Measurements from ENCODE around the gene XRCC5. TPM values are rescaled to one million over a fixed set of nuclear protein-coding genes. Genes with fewer than 3 reads are reported as not detected.
"Not testable (repeated sequence)": the region's sequence is repeated elsewhere in the genome, so short reads cannot be mapped to it uniquely, and the experiment has no call there.

XRCC5 gene
- total RNA-seq, 4 donors from 2014 or later = 112 to 153 (median 143) TPM

DNA sequence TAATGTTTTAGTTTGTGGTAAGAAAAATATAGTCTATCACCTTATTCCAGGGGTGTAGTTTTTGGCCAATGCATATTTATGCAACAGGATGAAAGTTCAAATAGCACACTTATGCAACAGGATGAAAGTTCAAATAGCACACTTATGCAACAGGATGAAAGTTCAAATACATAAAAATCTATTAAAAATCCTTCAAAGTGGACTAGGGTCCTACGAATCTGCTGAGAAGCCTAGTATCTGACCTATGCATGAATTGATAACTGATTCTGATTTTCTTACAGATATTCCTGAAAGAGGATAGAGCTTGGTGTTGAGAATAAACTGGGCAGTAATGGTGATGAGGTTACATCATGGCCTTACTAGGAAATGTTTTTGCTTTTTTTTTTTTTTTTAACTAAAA, 30.4 kb upstream of the XRCC5 start:
- TF ChIP-seq, protein P1, sequence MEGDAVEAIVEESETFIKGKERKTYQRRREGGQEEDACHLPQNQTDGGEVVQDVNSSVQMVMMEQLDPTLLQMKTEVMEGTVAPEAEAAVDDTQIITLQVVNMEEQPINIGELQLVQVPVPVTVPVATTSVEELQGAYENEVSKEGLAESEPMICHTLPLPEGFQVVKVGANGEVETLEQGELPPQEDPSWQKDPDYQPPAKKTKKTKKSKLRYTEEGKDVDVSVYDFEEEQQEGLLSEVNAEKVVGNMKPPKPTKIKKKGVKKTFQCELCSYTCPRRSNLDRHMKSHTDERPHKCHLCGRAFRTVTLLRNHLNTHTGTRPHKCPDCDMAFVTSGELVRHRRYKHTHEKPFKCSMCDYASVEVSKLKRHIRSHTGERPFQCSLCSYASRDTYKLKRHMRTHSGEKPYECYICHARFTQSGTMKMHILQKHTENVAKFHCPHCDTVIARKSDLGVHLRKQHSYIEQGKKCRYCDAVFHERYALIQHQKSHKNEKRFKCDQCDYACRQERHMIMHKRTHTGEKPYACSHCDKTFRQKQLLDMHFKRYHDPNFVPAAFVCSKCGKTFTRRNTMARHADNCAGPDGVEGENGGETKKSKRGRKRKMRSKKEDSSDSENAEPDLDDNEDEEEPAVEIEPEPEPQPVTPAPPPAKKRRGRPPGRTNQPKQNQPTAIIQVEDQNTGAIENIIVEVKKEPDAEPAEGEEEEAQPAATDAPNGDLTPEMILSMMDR (IDR thresholded peaks at IDR 0.05) = no peak
- ATAC-seq (ENCODE audit: low FRiP score) (no peak), DNase-seq (ENCODE audit: low spot score) (no peak)

DNA sequence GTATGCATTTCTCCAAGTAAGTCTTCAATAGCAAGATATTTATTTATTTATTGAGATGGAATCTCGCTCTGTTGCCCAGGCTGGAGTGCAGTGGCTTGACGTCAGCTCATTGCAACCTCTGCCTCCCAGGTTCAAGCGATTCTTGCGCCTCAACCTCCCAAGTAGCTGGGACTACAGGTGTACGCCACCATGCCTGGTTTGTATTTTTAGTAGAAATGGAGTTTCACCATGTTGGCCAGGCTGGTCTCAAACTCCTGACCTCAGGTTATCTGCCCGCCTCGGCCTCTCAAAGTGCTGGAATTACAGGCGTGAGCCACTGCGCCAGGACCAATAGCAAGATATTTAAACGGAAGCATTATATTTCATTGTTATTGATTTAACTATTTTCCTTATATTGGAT, 29.1 kb upstream of the XRCC5 start:
- ATAC-seq (ENCODE audit: low FRiP score) = not testable (repeated sequence)

DNA sequence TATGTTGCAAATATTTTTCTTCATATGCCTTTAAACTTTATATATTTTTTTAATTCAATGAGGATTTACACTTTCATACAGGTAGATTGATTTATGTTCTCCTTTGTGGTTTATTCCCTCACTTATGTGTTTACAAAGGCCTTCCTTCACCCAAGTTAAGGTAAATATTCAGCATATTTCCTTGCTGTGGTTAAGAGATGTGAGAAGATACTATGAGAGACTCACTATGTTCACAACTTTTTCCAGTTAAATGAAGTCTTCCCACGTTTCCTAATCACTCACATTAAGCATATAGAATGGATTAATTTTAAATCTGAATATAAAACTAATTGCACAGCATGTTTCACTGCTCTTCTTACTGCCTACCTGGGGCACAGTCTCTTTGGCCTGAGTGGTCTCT, 28.1 kb upstream of the XRCC5 start:
- ATAC-seq (ENCODE audit: low FRiP score) (no peak), DNase-seq (ENCODE audit: low spot score) (no peak)
- TF ChIP-seq, protein P1 (IDR thresholded peaks at IDR 0.05) = no peak

More for the DNA sequence above, 29.1 kb upstream of the XRCC5 start:
- not testable (repeated sequence) for DNase-seq (ENCODE audit: low spot score)

DNA sequence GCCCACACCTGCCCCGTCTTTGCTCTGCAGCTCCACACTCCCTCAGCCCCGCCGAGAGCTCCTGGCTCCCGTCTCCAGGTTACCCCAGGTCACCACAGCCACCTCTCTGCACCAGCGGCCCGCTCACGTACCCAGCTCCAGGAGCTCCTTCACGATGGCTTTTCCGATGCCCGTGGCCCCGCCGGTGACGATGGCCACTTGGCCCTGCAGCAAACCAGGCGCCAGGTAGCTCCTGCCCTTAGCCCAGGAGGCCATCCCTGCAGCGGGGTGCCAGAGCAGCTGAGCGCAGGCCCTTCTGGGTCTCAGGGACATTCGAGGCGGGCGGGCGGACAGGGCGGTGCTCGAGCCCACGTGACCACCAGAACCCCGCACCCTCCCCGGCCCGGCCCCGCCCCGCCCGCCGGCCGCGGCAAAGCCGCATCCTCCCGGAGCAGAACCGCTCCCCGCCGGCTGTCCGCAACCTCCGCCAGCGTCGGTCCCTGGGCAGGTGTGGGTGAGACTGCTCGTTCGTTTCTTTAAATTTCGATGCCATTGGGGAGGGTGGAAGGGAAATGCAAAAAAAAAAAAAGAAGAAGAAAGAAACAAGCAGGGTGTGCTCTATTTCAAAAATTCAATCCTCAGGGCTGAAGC, 27.5 kb upstream of the XRCC5 start, which contains the start of the genes PECR and TMEM169:
Gene PECR (minus strand): TSS at position 323 of the 630 bp plus-strand sequence. CDS start 68 bp downstream, at position 255.
Gene TMEM169 (plus strand): TSS at position 433 of the 630 bp plus-strand sequence. CDS start 14,045 bp downstream, outside the sequence.
- TF ChIP-seq, protein P1 (IDR thresholded peaks at IDR 0.05) = no peak
- ATAC-seq (ENCODE audit: low FRiP score) (peak; percentile 98), DNase-seq (ENCODE audit: low spot score) (peak; percentile 48)

DNA sequence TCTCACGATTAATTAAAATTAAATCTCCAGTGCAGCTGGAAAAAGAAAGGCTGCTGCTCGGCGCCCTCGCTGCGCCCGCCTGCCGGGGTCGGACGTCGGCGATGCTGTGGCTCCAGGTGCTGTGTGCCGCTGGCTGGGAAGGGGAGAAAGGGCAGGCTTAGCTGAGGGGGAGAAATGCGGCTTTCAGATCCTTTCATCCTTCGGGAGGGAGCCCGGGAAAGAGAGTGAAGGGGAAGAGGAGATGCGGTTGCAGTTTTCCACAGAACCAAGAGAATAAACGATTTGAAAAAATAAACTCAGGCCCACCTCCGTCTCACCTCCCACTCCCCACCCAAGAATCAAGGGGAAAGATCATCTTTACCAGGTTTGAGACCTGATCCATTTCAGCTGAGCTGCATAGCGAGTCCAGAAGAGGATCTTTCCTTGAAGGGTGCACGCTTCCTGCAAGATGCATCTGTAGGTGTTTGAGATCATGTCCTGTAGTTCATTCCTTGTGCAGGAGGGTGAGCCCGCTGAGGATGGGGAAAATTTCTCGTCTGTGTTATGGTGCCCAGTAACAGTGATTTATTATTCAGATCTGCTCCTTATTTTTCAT, 26.9 kb upstream of the XRCC5 start:
- no peak for DNase-seq (ENCODE audit: low spot score)
- TF ChIP-seq, protein P1 (IDR thresholded peaks at IDR 0.05) = no peak
- peak; percentile 5 for ATAC-seq (ENCODE audit: low FRiP score)

DNA sequence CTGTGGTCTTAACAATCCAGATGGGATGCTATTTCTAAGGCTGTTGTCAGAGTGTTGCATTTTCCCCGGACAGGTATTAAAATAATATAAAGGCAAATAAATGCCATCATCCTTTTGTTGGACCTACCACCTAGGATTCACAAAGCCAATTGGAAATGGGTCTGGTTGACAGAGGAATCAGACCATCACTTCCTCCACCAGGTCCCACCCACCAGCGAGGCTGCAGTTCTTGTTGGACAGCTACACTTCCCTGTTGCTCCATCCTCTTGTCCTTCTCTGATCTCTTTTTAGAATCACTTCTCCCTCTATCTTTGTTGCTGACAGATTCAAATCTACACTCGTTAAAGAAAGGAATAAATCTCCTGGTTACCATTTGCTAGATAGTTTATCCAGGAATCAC, 26.3 kb upstream of the XRCC5 start:
- no peak for ATAC-seq (ENCODE audit: low FRiP score)
- no peak for DNase-seq (ENCODE audit: low spot score)
- TF ChIP-seq, protein P1 (IDR thresholded peaks at IDR 0.05) = no peak

DNA sequence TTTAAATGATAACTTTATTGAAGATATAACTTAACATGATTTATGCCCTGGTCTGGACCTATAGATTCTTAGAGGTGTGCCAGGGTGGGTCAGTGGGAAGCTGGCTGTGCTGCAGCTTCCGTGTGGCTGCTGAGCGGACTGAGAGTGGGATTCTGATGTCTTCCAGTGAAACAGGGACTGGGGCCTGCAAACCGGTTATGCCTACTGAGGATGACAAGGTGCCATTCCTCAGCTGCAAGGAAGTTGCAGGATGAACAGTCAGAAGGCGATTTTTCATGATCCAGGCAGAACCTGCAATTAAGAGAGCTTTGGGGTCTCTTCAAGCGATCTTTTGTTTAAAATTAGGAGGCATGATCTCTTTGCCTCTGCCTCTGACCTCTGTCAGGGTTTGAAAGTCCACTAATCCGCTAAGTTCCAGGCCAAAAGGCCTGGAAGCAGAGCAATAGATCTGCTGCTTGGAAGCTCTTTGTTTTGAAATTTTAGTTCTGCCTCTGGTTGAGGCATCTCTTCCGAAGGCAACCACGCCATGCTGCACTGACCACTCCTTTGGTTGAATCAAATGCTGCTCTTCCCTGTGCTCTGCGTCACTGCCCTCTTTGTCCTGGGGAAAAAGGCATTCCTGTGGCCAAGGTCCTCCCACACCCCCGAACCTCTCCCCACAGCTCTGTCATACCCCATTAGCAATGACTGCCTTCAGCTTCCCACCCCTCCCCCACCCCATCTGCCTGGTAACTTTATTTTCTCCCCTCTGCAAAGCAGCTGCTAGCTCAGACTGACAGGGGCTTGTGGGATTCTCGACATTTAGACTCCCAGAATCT, 25.5 kb upstream of the XRCC5 start:
- no peak for DNase-seq (ENCODE audit: low spot score)
- TF ChIP-seq, protein P1 (IDR thresholded peaks at IDR 0.05) = no peak
- ATAC-seq (ENCODE audit: low FRiP score) = no peak
